Suprapubic skin (tissue), 4 donors: ENCODE data around the gene RNF220. TPM values are rescaled to one million over a fixed set of nuclear protein-coding genes. Genes with fewer than 3 reads are reported as not detected.
"Not testable (repeated sequence)": the region's sequence is repeated elsewhere in the genome, so short reads cannot be mapped to it uniquely, and the experiment has no call there.

Source experiments
- DNase-seq, 2 donors: peaks; one replicate each; pipeline ENCODE4 v3.0.0-alpha.2; 2019; ENCODE audit warnings: low spot score in 2 of 2
- H3K27ac ChIP-seq: fragments of 200-600 bp; sonication (generic); one replicate; pipeline ENCODE4 v1.5.1; 2019
- H3K27me3 ChIP-seq: fragments of 200-600 bp; sonication (generic); one replicate; pipeline ENCODE4 v1.5.1; 2019
- H3K36me3 ChIP-seq: fragments of 200-600 bp; sonication (generic); one replicate; pipeline ENCODE4 v1.5.1; 2019
- H3K4me1 ChIP-seq: fragments of 200-600 bp; sonication (generic); one replicate; pipeline ENCODE4 v1.5.1; 2019
- H3K4me3 ChIP-seq: fragments of 200-600 bp; sonication (generic); one replicate; pipeline ENCODE4 v1.5.1; 2019; ENCODE audit warnings: mild to moderate bottlenecking
- H3K9me3 ChIP-seq: fragments of 200-600 bp; sonication (generic); one replicate; pipeline ENCODE4 v1.5.1; 2019
- EP300 ChIP-seq: sonication (generic); formaldehyde crosslinking; IDR thresholded peaks from one replicate; pipeline ENCODE4 v1.6.1; 2017; ENCODE audit warnings: antibody characterized with exemption
- POLR2A ChIP-seq, 2 donors: fragments of 450-650 bp; IDR thresholded peaks; one replicate each; pipeline ENCODE4 v1.6.1; 2017; ENCODE audit warnings: antibody characterized with exemption in 2 of 2, mild to moderate bottlenecking in 2 of 2, moderate library complexity in 2 of 2
- POLR2AphosphoS5 ChIP-seq, 3 donors: sonication (generic); formaldehyde crosslinking; IDR thresholded peaks; one replicate each; pipeline ENCODE4 v1.6.1; 2017; ENCODE audit warnings: antibody characterized with exemption in 3 of 3
- WGBS: methylation state at CpG from one replicate; pipeline ENCODE4 v1.1.5; 2018; 5-methylcytosine and 5-hydroxymethylcytosine counted together
- total RNA-seq, 4 donors: library from RNA; depleted of rRNA; stranded (reverse); fragments of >200 nt; gene quantifications; one replicate each; pipeline ENCODE4 v1.1.0, GENCODE V29; 2016
- TF ChIP-seq, protein P1 (sequence below), 2 donors: fragments of 200-600 bp in 1 of 2; fragments of 450-650 bp in 1 of 2; sonication (generic) in 1 of 2; IDR thresholded peaks; one replicate each; pipeline ENCODE4 v1.5.1; 2016 to 2019; ENCODE audit warnings: antibody characterized with exemption in 2 of 2, mild to moderate bottlenecking in 1 of 2, moderate library complexity in 1 of 2

The RNF220 gene
- total RNA-seq, 4 donors from 2014 or later = 79.4 to 124 (median 99.5) TPM

DNA sequence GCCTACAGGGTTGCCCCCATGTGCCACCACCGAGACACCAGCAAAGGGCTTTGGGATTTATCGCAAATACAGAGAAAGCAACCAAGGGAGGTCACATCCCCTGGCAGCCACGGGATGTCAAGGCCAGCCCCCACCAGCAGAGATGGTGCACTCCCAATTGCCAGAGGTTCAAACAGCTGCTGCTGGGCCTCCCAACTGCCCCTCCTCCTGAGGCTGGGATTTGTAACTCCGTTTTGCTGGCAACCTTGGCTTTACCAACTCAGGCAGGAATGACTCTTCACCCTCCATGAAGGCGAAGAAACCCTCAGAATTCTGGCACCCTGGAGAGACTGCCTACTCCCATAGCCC lies 257.6 kb downstream of the RNF220 start:
- H3K4me1 ChIP-seq = peaks cover 6% of the 10 kb centered on the region
- H3K27ac ChIP-seq = no peak overlapping the region
- H3K36me3 ChIP-seq = peaks cover 3% of the 10 kb centered on the region
- TF ChIP-seq POLR2A (IDR thresholded peaks at IDR 0.05) (no peak), EP300 (no peak), POLR2AphosphoS5 (IDR thresholded peaks at IDR 0.05) (no peak)
- TF ChIP-seq, protein P1, sequence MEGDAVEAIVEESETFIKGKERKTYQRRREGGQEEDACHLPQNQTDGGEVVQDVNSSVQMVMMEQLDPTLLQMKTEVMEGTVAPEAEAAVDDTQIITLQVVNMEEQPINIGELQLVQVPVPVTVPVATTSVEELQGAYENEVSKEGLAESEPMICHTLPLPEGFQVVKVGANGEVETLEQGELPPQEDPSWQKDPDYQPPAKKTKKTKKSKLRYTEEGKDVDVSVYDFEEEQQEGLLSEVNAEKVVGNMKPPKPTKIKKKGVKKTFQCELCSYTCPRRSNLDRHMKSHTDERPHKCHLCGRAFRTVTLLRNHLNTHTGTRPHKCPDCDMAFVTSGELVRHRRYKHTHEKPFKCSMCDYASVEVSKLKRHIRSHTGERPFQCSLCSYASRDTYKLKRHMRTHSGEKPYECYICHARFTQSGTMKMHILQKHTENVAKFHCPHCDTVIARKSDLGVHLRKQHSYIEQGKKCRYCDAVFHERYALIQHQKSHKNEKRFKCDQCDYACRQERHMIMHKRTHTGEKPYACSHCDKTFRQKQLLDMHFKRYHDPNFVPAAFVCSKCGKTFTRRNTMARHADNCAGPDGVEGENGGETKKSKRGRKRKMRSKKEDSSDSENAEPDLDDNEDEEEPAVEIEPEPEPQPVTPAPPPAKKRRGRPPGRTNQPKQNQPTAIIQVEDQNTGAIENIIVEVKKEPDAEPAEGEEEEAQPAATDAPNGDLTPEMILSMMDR (IDR thresholded peaks at IDR 0.05) = no peak
- WGBS = 73% methylated on average over 4 of the region's 5 CpGs
- H3K9me3 ChIP-seq = no peaks in the 10 kb centered on the region
- no peaks in the 10 kb centered on the region for H3K27me3 ChIP-seq
- no peak for DNase-seq
- no peak overlapping the region for H3K4me3 ChIP-seq

DNA sequence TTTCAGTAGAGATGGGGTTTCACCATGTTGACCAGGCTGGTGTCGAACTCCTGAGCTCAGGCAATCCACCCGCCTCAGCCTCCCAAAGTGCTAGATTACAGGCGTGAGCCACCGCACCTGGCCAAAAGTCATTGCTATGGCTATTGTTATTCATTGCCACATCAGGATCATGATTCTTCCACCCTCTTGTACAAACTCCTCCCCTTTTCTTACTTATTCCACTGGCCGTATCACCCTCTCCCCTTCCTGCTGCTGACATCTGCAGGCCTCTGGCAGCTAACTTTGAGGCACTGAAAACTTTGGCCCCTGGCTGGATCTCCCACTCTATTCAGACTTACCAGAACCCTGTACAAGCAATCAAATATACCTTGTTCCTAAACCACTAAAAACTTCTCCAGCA lies 258.4 kb downstream of the RNF220 start:
- no peak overlapping the region for H3K4me3 ChIP-seq
- peaks cover 6% of the 10 kb centered on the region for H3K4me1 ChIP-seq
- WGBS = 93% methylated on average over 5 of the region's 5 CpGs
- H3K27ac ChIP-seq = no peak overlapping the region
- no peaks in the 10 kb centered on the region for H3K9me3 ChIP-seq
- H3K27me3 ChIP-seq = no peaks in the 10 kb centered on the region
- H3K36me3 ChIP-seq = no peaks in the 10 kb centered on the region
- TF ChIP-seq EP300 (no peak), POLR2A (IDR thresholded peaks at IDR 0.05) (no peak), POLR2AphosphoS5 (IDR thresholded peaks at IDR 0.05) (no peak)
- TF ChIP-seq, protein P1 (IDR thresholded peaks at IDR 0.05) = no peak
- DNase-seq = no peak

- 79% methylated on average over 12 of the region's 12 CpGs for WGBS
- H3K36me3 ChIP-seq = no peaks in the 10 kb centered on the region
- H3K27ac ChIP-seq = no peak overlapping the region
- no peaks in the 10 kb centered on the region for H3K9me3 ChIP-seq
- DNase-seq = no peak
- H3K4me3 ChIP-seq = no peak overlapping the region
- TF ChIP-seq, protein P1 (IDR thresholded peaks at IDR 0.05) = no peak
- TF ChIP-seq EP300 = no peak
- TF ChIP-seq POLR2A (IDR thresholded peaks at IDR 0.05) = no peak
- TF ChIP-seq POLR2AphosphoS5 (IDR thresholded peaks at IDR 0.05) = no peak
- H3K27me3 ChIP-seq = no peaks in the 10 kb centered on the region
- peaks cover 6% of the 10 kb centered on the region for H3K4me1 ChIP-seq
Measured at GRCh38 chr1:44664730-44665370, 259.8 kb downstream of the RNF220 start.

GRCh38 chr1:44666719-44667118 lies 261.7 kb downstream of the RNF220 start:
- not testable (repeated sequence) for H3K9me3 ChIP-seq, H3K27ac ChIP-seq, H3K27me3 ChIP-seq, H3K4me1 ChIP-seq, DNase-seq, H3K4me3 ChIP-seq, H3K36me3 ChIP-seq
- WGBS = 93% methylated on average over 1 of the region's 1 CpG

- DNase-seq = no peak
- Histone ChIP-seq H3K27me3 (no peaks in the 10 kb centered on the region), H3K4me1 (peaks cover 30% of the 10 kb centered on the region), H3K36me3 (no peaks in the 10 kb centered on the region), H3K27ac (no peak overlapping the region), H3K4me3 (no peak overlapping the region), H3K9me3 (no peaks in the 10 kb centered on the region)
- TF ChIP-seq POLR2AphosphoS5 (IDR thresholded peaks at IDR 0.05) (no peak), POLR2A (IDR thresholded peaks at IDR 0.05) (no peak), EP300 (no peak)
- TF ChIP-seq, protein P1 (IDR thresholded peaks at IDR 0.05) = no peak
- 93% methylated on average over 10 of the region's 10 CpGs for WGBS
Measured at GRCh38 chr1:44670751-44671640, 265.9 kb downstream of the RNF220 start.
